Measurements from ENCODE around the gene PTPRE.

GRCh38 chr10:127947211-127947610 is 40.3 kb downstream of the PTPRE start:
- TF ChIP-seq, protein P1, sequence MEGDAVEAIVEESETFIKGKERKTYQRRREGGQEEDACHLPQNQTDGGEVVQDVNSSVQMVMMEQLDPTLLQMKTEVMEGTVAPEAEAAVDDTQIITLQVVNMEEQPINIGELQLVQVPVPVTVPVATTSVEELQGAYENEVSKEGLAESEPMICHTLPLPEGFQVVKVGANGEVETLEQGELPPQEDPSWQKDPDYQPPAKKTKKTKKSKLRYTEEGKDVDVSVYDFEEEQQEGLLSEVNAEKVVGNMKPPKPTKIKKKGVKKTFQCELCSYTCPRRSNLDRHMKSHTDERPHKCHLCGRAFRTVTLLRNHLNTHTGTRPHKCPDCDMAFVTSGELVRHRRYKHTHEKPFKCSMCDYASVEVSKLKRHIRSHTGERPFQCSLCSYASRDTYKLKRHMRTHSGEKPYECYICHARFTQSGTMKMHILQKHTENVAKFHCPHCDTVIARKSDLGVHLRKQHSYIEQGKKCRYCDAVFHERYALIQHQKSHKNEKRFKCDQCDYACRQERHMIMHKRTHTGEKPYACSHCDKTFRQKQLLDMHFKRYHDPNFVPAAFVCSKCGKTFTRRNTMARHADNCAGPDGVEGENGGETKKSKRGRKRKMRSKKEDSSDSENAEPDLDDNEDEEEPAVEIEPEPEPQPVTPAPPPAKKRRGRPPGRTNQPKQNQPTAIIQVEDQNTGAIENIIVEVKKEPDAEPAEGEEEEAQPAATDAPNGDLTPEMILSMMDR (IDR thresholded peaks at IDR 0.05), result no peak
- no peak for TF ChIP-seq POLR2A (IDR thresholded peaks at IDR 0.05)

Measured in right lobe of liver (tissue), 4 donors.